ENCODE measurements around the gene PIP5KL1. TPM values are rescaled to one million over a fixed set of nuclear protein-coding genes. Genes with fewer than 3 reads are reported as not detected.

PIP5KL1 gene
- total and polyA plus RNA-seq, 2 donors, result 0.33 to 1.2 TPM

GRCh38 chr9:127928676-127929624 lies 1.6 kb downstream of the PIP5KL1 start:
- no peak for DNase-seq (ENCODE audit: low read depth in 6 of 9, low spot score in 9 of 9)

GRCh38 chr9:127927988-127928675 lies 2.4 kb downstream of the PIP5KL1 start:
- H3K27me3 ChIP-seq (ENCODE audit: control insufficient read depth in 2 of 2, insufficient read depth in 1 of 2, low read length in 1 of 2), result peaks cover 40 to 87% of the 10 kb centered on the region in 2 donors
- 29% methylated on average over 24 of the region's 24 CpGs for WGBS
- no peaks in the 10 kb centered on the region for H3K36me3 ChIP-seq (ENCODE audit: control insufficient read depth in 2 of 2, insufficient read depth in 2 of 2, low read length in 1 of 2)
- DNase-seq (ENCODE audit: low read depth in 6 of 9, low spot score in 9 of 9), result no peak
- no peak overlapping the region for H3K4me3 ChIP-seq (ENCODE audit: low read length in 2 of 2)
- peaks cover 0 to 30% of the 10 kb centered on the region in 2 donors for H3K9me3 ChIP-seq (ENCODE audit: control insufficient read depth in 2 of 2, insufficient read depth in 1 of 2, low read length in 1 of 2)
- no peak overlapping the region for H3K27ac ChIP-seq (ENCODE audit: low read depth in 1 of 2, low read length in 1 of 2)
- H3K4me1 ChIP-seq (ENCODE audit: control insufficient read depth in 2 of 2, insufficient read depth in 2 of 2, low read length in 2 of 2), result peaks cover 16 to 38% of the 10 kb centered on the region in 2 donors

More at GRCh38 chr9:127928676-127929624, 1.6 kb downstream of the PIP5KL1 start:
- Histone ChIP-seq H3K4me1 (ENCODE audit: control insufficient read depth in 2 of 2, insufficient read depth in 2 of 2, low read length in 2 of 2) (peaks cover 16 to 38% of the 10 kb centered on the region in 2 donors), H3K27ac (ENCODE audit: low read depth in 1 of 2, low read length in 1 of 2) (no peak overlapping the region), H3K4me3 (ENCODE audit: low read length in 2 of 2) (no peak overlapping the region), H3K27me3 (ENCODE audit: control insufficient read depth in 2 of 2, insufficient read depth in 1 of 2, low read length in 1 of 2) (peaks cover 40 to 79% of the 10 kb centered on the region in 2 donors), H3K9me3 (ENCODE audit: control insufficient read depth in 2 of 2, insufficient read depth in 1 of 2, low read length in 1 of 2) (peaks cover 0 to 30% of the 10 kb centered on the region in 2 donors), H3K36me3 (ENCODE audit: control insufficient read depth in 2 of 2, insufficient read depth in 2 of 2, low read length in 1 of 2) (no peaks in the 10 kb centered on the region)
- 77% methylated on average over 11 of the region's 11 CpGs for WGBS

GRCh38 chr9:127927201-127927987 lies 3.2 kb downstream of the PIP5KL1 start:
- Histone ChIP-seq H3K27me3 (ENCODE audit: control insufficient read depth in 2 of 2, insufficient read depth in 1 of 2, low read length in 1 of 2) (peaks cover 40 to 92% of the 10 kb centered on the region in 2 donors), H3K4me3 (ENCODE audit: low read length in 2 of 2) (peak overlapping the region in 1 of 2 donors; percentile 35), H3K4me1 (ENCODE audit: control insufficient read depth in 2 of 2, insufficient read depth in 2 of 2, low read length in 2 of 2) (peaks cover 16 to 38% of the 10 kb centered on the region in 2 donors), H3K9me3 (ENCODE audit: control insufficient read depth in 2 of 2, insufficient read depth in 1 of 2, low read length in 1 of 2) (peaks cover 0 to 30% of the 10 kb centered on the region in 2 donors), H3K27ac (ENCODE audit: low read depth in 1 of 2, low read length in 1 of 2) (no peak overlapping the region), H3K36me3 (ENCODE audit: control insufficient read depth in 2 of 2, insufficient read depth in 2 of 2, low read length in 1 of 2) (no peaks in the 10 kb centered on the region)
- WGBS, result 4% methylated on average over 56 of the region's 56 CpGs
- no peak for DNase-seq (ENCODE audit: low read depth in 6 of 9, low spot score in 9 of 9)

GRCh38 chr9:127926906-127927200 lies 3.7 kb downstream of the PIP5KL1 start:
- peaks cover 0 to 30% of the 10 kb centered on the region in 2 donors for H3K9me3 ChIP-seq (ENCODE audit: control insufficient read depth in 2 of 2, insufficient read depth in 1 of 2, low read length in 1 of 2)
- peak overlapping the region in 1 of 2 donors; percentile 35 for H3K4me3 ChIP-seq (ENCODE audit: low read length in 2 of 2)
- H3K27ac ChIP-seq (ENCODE audit: low read depth in 1 of 2, low read length in 1 of 2), result no peak overlapping the region
- DNase-seq (ENCODE audit: low read depth in 6 of 9, low spot score in 9 of 9), result no peak
- no peaks in the 10 kb centered on the region for H3K36me3 ChIP-seq (ENCODE audit: control insufficient read depth in 2 of 2, insufficient read depth in 2 of 2, low read length in 1 of 2)
- H3K27me3 ChIP-seq (ENCODE audit: control insufficient read depth in 2 of 2, insufficient read depth in 1 of 2, low read length in 1 of 2), result peaks cover 44 to 98% of the 10 kb centered on the region in 2 donors
- WGBS, result 13% methylated on average over 19 of the region's 19 CpGs
- H3K4me1 ChIP-seq (ENCODE audit: control insufficient read depth in 2 of 2, insufficient read depth in 2 of 2, low read length in 2 of 2), result peaks cover 17 to 40% of the 10 kb centered on the region in 2 donors

GRCh38 chr9:127925959-127926905 lies 4.3 kb downstream of the PIP5KL1 start:
- H3K4me3 ChIP-seq (ENCODE audit: low read length in 2 of 2), result no peak overlapping the region
- DNase-seq (ENCODE audit: low read depth in 6 of 9, low spot score in 9 of 9), result no peak

GRCh38 chr9:127924736-127925444 lies 5.7 kb downstream of the PIP5KL1 start:
- DNase-seq (ENCODE audit: low read depth in 6 of 9, low spot score in 9 of 9), result no peak
- peaks cover 0 to 30% of the 10 kb centered on the region in 2 donors for H3K9me3 ChIP-seq (ENCODE audit: control insufficient read depth in 2 of 2, insufficient read depth in 1 of 2, low read length in 1 of 2)
- H3K27ac ChIP-seq (ENCODE audit: low read depth in 1 of 2, low read length in 1 of 2), result no peak overlapping the region
- no peaks in the 10 kb centered on the region for H3K36me3 ChIP-seq (ENCODE audit: control insufficient read depth in 2 of 2, insufficient read depth in 2 of 2, low read length in 1 of 2)
- peaks cover 38 to 81% of the 10 kb centered on the region in 2 donors for H3K27me3 ChIP-seq (ENCODE audit: control insufficient read depth in 2 of 2, insufficient read depth in 1 of 2, low read length in 1 of 2)
- 94% methylated on average over 22 of the region's 22 CpGs for WGBS
- peaks cover 10 to 30% of the 10 kb centered on the region in 2 donors for H3K4me1 ChIP-seq (ENCODE audit: control insufficient read depth in 2 of 2, insufficient read depth in 2 of 2, low read length in 2 of 2)
- H3K4me3 ChIP-seq (ENCODE audit: low read length in 2 of 2), result no peak overlapping the region

More at GRCh38 chr9:127925959-127926905, 4.3 kb downstream of the PIP5KL1 start:
- H3K36me3 ChIP-seq (ENCODE audit: control insufficient read depth in 2 of 2, insufficient read depth in 2 of 2, low read length in 1 of 2), result no peaks in the 10 kb centered on the region
- H3K27me3 ChIP-seq (ENCODE audit: control insufficient read depth in 2 of 2, insufficient read depth in 1 of 2, low read length in 1 of 2), result peaks cover 46 to 94% of the 10 kb centered on the region in 2 donors
- no peak overlapping the region for H3K27ac ChIP-seq (ENCODE audit: low read depth in 1 of 2, low read length in 1 of 2)
- peaks cover 21 to 41% of the 10 kb centered on the region in 2 donors for H3K4me1 ChIP-seq (ENCODE audit: control insufficient read depth in 2 of 2, insufficient read depth in 2 of 2, low read length in 2 of 2)
- 80% methylated on average over 14 of the region's 14 CpGs for WGBS
- peaks cover 0 to 30% of the 10 kb centered on the region in 2 donors for H3K9me3 ChIP-seq (ENCODE audit: control insufficient read depth in 2 of 2, insufficient read depth in 1 of 2, low read length in 1 of 2)

GRCh38 chr9:127923771-127924170 lies 6.8 kb downstream of the PIP5KL1 start:
- Histone ChIP-seq H3K36me3 (ENCODE audit: control insufficient read depth in 2 of 2, insufficient read depth in 2 of 2, low read length in 1 of 2) (no peaks in the 10 kb centered on the region), H3K9me3 (ENCODE audit: control insufficient read depth in 2 of 2, insufficient read depth in 1 of 2, low read length in 1 of 2) (peaks cover 0 to 24% of the 10 kb centered on the region in 2 donors), H3K4me1 (ENCODE audit: control insufficient read depth in 2 of 2, insufficient read depth in 2 of 2, low read length in 2 of 2) (peaks cover 10 to 32% of the 10 kb centered on the region in 2 donors), H3K27me3 (ENCODE audit: control insufficient read depth in 2 of 2, insufficient read depth in 1 of 2, low read length in 1 of 2) (peaks cover 37 to 70% of the 10 kb centered on the region in 2 donors), H3K27ac (ENCODE audit: low read depth in 1 of 2, low read length in 1 of 2) (no peak overlapping the region), H3K4me3 (ENCODE audit: low read length in 2 of 2) (no peak overlapping the region)
- 92% methylated on average over 8 of the region's 8 CpGs for WGBS
- no peak for DNase-seq (ENCODE audit: low read depth in 6 of 9, low spot score in 9 of 9)
